CD4-positive, alpha-beta T cell treated with Interleukin-17A for 4 hours (primary cell): Measurements from ENCODE around the gene OR13J1.
A peak's percentile ranks its signal among the peaks of the same experiment; 100 is the strongest.
"Not testable (repeated sequence)": the region's sequence is repeated elsewhere in the genome, so short reads cannot be mapped to it uniquely, and the experiment has no call there.

Experiments
- DNase-seq: peaks from one replicate; pipeline ENCODE4 v3.0.0-alpha.2; 2020; ENCODE audit warnings: mixed read lengths

OR13J1 gene

GRCh38 chr9:35870351-35870923, at the start of gene OR13J1:
Gene OR13J1, minus strand, starts transcription at chr9:35870401. Its CDS starts 0 bp downstream, at chr9:35870401.
- no peak for DNase-seq

DNA sequence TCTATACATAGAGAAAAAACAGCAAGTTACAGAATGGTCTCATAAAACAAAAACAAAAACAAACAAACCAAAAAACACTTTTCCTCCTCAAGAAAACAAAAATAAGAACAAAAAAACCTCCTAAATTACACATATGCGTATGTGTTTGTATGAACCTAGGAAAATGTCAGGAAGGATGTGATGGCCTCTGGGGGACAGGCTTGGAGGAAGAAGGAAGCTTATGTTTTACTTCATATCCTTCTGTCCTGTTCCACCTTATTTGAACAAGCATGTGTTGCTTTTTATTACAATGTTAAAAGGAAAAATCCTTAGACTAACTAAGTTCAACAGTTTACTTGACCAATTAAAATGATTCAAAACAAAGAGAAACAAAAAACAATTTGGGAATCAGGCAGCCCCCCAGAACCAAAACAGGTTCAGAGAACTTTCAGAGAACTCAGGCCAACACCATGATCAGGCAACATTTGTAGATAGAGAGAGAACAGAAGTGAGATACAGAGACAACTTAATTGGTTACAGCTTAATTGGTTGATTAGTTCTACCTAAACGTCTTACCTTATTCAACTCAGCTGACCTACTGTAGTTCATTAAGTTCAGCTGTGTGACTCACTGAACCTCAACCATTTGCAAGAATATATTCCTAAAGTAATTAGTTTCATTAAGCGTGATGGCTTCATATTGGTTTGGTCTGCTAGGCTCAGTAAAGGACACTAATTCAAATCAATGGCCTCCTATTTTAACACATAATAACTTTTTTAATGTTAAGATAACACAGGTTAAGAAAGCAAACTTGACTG, 49.2 kb upstream of the OR13J1 start:
- no peak for DNase-seq

DNA sequence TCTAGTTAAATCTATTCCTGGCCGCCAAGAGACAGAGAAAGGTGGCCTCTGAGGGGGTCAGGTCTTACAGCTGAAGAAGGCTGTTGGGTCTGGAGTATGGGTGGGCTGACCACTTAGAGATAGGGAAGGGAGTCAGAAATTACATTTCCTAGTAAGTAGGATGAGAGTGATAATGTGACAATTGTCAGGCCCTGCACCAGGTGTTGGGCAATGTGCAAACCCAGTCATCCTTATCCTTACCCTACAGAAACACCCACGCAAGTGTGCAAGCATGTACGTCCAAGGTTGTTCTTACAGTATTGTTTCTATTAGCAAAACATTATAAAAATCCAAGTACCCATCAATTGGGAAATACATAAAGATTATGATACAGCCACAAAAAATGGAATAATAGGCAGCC, 48.6 kb upstream of the OR13J1 start:
- DNase-seq = no peak

- no peak for DNase-seq
Observed at GRCh38 chr9:35917261-35917660, 47.1 kb upstream of the OR13J1 start.

- DNase-seq = no peak
Observed at GRCh38 chr9:35915681-35916294, 45.6 kb upstream of the OR13J1 start.

DNA sequence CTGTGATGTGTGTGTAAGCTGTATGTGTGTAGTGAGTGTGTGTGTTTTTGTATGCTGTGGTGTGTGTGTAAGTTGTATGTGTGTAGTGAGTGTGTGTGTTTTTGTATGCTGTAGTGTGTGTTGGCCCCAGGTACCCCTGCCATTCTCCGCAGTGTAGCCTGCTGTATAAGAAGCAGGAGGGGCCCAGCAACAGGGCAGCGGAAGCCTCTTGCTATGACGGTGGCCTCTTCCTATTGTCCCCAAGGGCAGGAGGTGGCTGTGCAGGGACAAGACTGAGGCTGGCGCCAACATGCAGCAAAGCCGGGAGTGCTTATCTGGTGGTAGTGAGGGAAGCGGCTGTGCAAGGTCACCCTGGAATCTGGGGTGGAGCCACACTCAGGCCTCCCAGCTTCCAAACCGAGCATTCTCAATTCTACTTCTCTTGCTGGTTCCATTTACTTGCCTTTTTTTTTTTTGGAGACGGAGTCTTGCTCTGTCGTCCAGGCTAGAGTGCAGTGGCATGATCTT, 44.2 kb upstream of the OR13J1 start:
- no peak for DNase-seq

DNA sequence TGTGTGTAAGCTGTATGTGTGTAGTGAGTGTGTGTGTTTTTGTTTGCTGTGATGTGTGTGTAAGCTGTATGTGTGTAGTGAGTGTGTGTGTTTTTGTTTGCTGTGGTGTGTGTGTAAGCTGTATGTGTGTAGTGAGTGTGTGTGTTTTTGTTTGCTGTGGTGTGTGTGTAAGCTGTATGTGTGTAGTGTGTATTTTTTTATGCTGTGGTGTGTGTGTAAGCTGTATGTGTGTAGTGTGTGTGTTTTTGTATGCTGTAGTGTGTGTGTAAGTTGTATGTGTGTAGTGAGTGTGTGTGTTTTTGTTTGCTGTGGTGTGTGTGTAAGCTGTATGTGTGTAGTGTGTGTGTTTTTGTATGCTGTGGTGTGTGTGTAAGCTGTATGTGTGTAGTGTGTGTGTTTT, 43.2 kb upstream of the OR13J1 start:
- DNase-seq = not testable (repeated sequence)

DNA sequence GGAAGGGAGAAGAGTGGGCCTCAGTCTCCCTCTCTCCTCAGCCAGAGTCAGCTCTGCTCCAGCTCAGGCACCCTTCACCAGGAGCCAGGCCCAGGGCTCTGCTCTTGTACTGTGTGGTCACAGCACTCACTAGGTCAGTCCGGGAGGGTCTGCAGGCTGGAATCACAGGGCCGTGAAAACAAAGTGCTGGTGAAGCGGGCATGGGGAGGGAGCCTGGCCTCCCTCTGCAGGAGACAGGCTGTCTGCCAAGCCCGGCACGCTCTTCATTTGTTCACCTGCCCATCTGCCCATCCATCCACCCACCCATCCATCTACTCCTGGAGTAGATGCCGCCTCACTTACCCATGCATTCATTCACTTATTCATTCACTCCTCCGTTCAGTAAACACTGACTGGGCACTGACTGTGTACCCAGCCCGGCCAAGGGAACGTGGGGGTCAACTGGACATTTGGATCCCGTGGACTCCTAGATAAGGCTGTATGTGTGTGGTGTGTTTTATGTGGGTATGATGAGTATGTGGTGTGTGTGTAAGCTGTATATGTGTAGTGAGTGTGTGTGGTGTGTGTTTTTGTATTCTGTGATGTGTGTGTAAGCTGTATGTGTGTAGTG, 42.7 kb upstream of the OR13J1 start:
- no peak for DNase-seq

GRCh38 chr9:35911690-35912089, 41.5 kb upstream of the OR13J1 start:
- no peak for DNase-seq

DNA sequence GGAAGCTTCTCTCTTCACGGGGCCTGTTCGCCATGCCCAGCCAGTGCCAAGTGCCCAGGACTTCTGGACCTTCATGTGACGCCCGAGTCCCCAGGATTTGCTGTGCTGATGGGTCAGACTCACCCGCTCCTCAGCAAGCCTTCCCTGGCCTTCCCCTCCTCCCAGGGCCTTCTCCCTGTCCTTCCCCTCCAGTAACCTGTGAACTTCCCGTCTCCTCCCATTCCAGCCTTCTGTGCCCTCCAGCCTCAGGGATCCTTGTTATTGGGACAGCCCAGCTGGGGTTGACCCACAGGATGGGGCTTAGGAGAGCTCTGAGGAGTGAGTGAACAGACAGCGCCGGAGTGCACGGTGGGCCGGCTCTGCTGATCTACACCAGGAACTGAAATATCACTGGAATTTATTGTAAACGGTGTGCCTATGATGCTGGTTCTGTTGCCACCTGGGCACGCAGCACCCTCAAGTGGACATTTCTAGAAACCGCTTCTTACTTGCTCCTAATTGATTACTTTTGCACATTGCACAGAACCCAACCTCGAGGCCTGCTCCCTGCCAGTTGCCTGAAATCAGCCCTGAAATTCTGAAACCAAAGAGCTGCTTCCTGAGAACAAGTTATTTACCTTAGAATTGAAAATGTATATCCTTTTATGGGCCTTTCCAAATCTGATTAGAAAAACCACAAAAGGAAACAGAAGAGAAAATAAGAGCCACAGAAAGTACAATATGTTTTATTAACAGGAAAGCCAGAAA, 40.6 kb upstream of the OR13J1 start:
- peak; percentile 65 for DNase-seq

DNA sequence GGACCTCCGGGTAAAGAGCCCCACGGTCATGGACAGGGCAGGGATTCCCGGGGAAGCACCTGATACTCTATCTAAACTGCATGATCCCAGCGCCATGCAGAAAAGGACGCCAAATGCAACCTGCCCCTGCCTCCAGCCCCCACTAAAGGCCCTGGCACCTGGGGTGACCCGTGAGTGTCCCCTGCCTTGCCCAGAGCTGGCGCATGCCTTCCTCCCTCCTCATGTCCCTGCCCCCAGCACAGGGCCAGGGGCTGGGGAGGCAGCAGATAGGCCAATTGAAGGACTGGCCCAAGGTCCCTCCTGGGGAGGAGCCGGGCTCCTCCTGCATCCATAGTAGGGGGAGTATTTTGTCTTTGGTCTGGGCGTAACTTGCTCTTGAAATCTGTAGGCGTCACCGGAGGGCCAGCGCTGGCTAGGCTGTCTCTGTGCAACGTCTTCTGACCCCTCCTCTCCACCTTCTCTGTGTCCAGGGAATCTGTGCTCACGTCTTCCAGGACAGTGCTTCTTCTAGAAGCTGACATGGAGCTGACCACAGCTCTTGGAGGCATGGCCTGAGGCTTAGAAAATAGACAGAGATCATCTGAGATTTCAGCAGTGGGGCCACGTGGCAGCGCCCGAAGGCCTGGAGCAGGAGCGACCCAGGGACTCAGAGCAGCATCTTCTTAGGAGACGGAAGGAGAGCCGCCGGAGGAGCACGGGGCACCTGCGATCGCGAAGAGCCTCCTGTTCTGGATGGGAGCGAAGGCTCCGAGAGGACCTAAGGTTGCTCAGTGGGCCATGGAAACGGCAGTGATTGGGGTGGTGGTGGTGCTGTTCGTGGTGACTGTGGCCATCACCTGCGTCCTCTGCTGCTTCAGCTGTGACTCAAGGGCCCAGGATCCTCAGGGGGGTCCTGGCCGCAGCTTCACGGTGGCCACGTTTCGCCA, 39.7 kb upstream of the OR13J1 start:
- no peak for DNase-seq

- DNase-seq = no peak
Observed at GRCh38 chr9:35909274-35909673, 39.1 kb upstream of the OR13J1 start, which contains the start of gene SPAAR. Gene SPAAR, plus strand, starts transcription at chr9:35909490. Its CDS starts 974 bp downstream, at chr9:35910464.

DNA sequence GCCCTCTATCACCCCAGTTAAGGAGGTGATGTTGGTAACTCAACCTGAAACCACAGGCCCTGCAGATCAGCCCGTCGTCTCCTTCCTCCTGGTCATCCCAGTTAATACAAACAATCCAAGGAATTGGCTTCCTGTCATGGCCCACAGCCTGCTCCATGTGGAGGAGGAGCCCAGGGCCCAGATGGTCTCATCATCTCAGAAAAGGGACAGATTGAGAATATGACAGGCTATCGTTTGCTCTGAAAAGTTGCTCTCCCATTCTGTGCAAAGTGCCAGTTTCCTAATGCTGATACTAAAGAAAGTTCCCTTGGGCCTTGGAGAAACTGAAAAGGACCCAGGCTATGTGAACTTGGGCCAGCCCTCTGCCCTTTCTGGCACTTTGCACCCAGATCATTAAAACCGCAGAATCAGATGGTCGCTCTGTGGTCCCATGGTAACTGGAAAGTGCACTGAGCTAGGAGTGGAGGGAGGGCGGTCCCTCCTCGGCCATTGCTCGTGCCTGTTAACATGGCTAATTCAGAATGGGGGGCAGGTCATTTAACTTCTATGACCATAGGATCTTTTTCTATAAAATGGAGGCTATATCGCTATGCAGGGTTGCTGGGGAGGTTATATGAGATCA, 38.4 kb upstream of the OR13J1 start:
- DNase-seq = no peak

DNA sequence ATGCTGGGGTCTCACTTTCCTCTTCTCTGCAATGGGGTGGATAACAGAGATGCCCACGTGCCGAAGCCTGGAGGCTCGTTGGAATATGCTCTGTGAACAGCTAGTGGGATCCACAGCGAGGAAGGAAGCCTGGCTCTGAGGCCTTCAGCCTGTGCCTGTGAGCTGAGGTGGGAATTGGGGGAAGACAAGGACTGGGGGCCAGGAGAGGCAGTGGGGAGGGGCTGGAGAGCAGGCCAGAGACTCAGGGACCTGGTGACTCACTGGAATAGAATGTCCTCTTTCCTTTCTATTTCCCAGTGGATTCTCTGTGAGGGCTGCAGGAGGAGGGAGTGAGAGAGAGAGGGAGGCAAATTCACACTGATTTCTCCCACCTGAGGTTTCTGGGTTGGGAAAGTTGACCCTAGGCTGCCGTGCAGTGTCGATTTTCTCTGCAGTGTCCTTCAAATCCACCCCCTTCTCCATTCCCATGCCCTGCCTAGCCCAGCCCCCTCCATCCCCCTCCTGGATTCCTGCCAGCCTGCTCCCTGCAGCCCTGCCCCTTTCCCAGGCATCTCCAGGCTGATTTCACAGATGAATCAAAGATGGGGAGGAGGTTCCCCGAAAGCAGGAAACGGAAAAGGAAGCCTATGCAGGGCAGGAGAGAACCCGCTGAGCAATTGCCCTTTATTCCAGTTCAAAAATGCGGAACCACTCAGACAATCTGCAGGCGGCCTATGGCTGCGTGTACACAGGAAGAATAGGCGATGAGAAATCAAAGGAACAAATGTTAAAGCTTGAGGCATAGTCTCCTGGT, 37.7 kb upstream of the OR13J1 start:
- peak; percentile 51 for DNase-seq

DNA sequence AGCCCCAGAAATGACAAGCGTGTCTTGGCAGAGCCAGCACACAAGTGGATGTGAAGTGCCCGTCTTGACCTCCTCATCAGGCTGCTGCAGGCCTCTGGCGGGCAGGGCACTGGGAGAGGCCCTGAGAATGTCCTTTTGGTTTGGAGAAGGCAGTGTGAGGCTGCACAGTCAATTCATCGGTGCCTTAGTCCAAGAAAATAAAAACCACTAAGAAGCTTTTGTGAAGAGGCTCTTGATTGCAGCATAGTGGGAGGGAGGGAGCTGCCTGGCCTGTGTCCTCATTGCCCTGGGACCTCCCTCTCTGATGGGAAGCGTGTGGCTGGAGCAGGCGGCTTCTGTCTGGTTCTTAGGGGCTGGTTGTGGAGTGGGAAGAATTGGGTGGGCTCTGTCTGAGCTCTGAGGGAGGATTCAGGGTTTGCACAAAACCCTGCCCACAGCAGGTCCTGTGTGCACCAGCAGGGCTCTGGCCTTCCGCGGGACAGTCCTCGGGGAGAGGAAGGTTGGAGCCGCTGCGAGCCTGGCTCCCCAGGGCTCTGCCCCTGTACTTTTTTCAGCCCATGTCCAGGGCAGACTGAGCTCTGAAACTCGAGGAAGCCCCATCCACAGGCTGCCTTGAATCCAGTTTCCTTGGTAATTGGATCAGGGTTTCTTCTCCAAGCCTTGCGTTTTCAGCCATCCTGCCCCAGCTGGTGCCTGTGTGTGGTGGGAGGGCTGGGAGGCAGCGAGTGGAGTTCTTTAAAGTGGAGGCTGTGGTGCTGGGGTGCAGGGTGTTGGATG, 36.9 kb upstream of the OR13J1 start:
- DNase-seq = no peak

DNA sequence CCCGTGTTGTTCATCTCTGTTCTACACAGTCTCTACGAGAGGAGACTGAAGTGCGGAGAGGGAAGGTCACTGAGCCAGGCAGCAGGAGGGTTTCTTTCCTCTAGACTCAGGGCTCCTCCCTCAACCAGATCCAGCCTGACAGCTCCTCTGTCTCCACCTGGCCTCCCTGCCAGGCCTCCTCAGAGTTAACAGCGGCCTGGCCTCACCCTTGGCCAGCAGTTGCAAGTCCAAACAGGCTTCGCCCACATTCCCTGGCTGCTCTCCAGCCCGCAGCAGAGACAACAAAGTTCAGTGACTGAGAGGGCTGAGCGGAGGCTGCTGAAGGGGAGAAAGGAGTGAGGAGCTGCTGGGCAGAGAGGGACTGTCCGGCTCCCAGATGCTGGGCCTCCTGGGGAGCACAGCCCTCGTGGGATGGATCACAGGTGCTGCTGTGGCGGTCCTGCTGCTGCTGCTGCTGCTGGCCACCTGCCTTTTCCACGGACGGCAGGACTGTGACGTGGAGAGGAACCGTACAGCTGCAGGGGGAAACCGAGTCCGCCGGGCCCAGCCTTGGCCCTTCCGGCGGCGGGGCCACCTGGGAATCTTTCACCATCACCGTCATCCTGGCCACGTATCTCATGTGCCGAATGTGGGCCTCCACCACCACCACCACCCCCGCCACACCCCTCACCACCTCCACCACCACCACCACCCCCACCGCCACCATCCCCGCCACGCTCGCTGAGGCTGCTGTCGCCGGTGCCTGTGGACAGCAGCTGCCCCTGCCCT, 35.9 kb upstream of the OR13J1 start, which contains the start of gene HRCT1:
Gene HRCT1 (plus strand): TSS at position 291 of the 768 bp plus-strand sequence. CDS start 86 bp downstream, at position 377.
- DNase-seq = no peak

- DNase-seq = no peak
Observed at GRCh38 chr9:35905051-35905781, 35.0 kb upstream of the OR13J1 start.

GRCh38 chr9:35904338-35904737, 34.1 kb upstream of the OR13J1 start:
- DNase-seq = no peak
